UCSD-AML1 (cell line): Measurements from ENCODE around the gene SPOCK2.

Experiments used
- DNase-seq: peaks from one replicate; lab custom pipeline; 2025; ENCODE audit not compliant: unreplicated experiment; lab: John Stamatoyannopoulos, UW

SPOCK2 gene

GRCh38 chr10:72012796-72013195 is 75.6 kb downstream of the SPOCK2 start:
- DNase-seq: no peak

DNA sequence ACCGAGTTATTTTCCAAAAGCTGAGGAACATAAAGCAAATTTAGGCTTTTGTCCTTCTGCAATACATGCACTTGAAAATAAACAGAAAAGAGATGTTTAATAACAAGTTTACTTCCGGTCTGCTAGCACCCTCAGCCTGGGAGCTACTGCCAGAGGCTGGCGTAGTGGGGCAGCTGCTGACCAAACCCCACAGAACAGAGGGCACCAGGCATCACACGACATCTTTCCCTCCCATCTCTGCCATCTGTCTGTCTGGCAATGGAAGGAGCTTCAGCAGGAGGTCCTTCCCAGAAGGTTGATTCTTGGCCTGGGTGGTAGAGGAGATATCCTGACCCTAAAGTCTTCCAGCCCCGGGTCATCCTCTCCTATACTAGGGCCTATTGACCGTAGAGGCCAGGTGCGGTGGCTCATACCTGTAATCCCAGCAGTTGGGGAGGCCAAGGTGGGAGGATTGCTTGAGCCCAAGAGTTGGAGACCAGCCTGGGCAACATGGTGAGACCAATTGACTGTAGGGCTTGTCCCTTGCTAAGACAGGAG is 76.3 kb downstream of the SPOCK2 start:
- DNase-seq: no peak

DNA sequence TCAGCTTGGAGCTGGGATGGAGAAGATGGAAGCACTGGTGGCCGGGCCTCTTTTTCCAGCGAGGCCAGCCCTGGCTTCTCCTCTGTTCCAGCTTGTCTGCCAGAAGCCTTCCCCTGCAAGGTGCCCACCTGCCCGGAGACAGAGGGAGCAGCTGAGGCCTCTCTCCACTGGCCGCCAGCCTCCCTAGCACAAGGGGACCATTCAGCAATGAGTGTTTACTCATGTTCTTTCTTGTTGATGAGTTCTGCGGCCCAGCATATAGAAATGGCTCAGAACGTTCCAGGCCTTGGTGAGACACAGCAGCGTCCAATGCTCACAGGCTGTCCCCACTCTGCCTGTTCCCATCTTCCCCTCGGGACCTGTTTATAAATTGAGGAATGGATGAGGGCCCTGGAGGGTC is 76.9 kb downstream of the SPOCK2 start:
- DNase-seq: no peak

DNA sequence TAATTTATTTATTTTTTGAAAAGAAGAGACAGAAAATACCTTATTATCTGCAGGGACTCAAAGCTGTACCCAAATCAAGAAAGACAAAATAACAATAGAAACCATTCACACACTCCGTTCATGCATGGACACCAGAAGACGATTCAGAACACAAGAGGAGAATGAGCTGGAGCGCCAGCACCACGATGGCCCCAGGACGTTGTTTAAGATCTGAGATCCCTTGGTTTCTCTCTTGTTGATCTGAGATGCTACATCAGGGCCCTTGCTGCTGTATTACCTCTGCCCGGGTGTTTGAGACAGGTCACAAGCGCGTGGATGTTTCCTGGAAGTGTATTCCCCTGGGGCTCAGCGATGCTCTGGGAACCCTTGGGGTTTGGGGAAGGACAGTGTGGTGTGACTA is 77.3 kb downstream of the SPOCK2 start:
- DNase-seq: no peak

- DNase-seq: no peak
Measured at GRCh38 chr10:72010234-72010973, 77.9 kb downstream of the SPOCK2 start.

- DNase-seq: no peak
Measured at GRCh38 chr10:72009425-72010081, 78.8 kb downstream of the SPOCK2 start.

DNA sequence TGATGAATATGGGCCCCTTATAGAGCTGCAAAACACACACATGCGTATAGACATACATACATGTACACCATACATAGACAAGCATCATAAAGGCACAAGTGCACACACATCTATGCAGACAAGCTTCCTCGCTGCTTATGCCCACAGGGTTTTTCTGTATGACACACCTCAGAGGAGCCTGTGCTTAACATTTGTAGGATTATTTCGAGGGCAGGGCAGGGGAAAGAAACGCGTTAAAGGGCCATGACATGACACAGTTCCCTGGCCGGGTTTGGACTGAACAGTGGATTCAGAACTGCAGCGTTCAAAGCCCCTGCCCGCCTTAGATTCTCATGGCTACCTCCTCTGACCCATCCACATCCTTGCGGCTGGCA is 79.3 kb downstream of the SPOCK2 start:
- no peak for DNase-seq
